Trophoblast cell (in vitro differentiated cells and primary cell): ENCODE data around the gene NDFIP1.

Experiments
- DNase-seq, 2 donors: peaks; one replicate each; pipeline ENCODE4 v3.0.0-alpha.2; 2016
- H2AFZ ChIP-seq: 2 replicates; pipeline ENCODE4 v1.6.1; 2013; ENCODE audit warnings: low read length, moderate library complexity, mild to moderate bottlenecking; ENCODE audit not compliant: insufficient read depth, poor library complexity
- H2AK5ac ChIP-seq: 2 replicates; pipeline ENCODE4 v1.6.1; 2013; ENCODE audit warnings: mild to moderate bottlenecking, low read length
- H2BK120ac ChIP-seq: 2 replicates; pipeline ENCODE4 v1.6.1; 2013; ENCODE audit warnings: low read length, mild to moderate bottlenecking, moderate library complexity; ENCODE audit not compliant: insufficient read depth, poor library complexity
- H2BK12ac ChIP-seq: 2 replicates; pipeline ENCODE4 v1.6.1; 2013; ENCODE audit warnings: mild to moderate bottlenecking, low read length, moderate library complexity
- H2BK5ac ChIP-seq: 2 replicates; pipeline ENCODE4 v1.6.1; 2013; ENCODE audit warnings: low read length, low read depth, moderate library complexity, mild to moderate bottlenecking; ENCODE audit not compliant: poor library complexity
- H3K14ac ChIP-seq: 2 replicates; pipeline ENCODE4 v1.6.1; 2013; ENCODE audit warnings: mild to moderate bottlenecking, low read length
- H3K18ac ChIP-seq: 2 replicates; pipeline ENCODE4 v1.6.1; 2013; ENCODE audit warnings: mild to moderate bottlenecking, low read length
- H3K23ac ChIP-seq: 2 replicates; pipeline ENCODE4 v1.6.1; 2013; ENCODE audit warnings: low read length
- H3K27ac ChIP-seq: 2 replicates; pipeline ENCODE4 v1.5.1; 2013; ENCODE audit warnings: low read depth, mild to moderate bottlenecking, inconsistent platforms, low read length, moderate library complexity
- H3K27me3 ChIP-seq: 2 replicates; pipeline ENCODE4 v1.6.1; 2013; ENCODE audit warnings: inconsistent platforms, mild to moderate bottlenecking, low read length, moderate library complexity; ENCODE audit not compliant: insufficient read depth
- H3K36me3 ChIP-seq, 2 experiments: 1 replicate in 1 of 2; 2 replicates in 1 of 2; pipeline ENCODE4 v1.6.1; 2013; ENCODE audit warnings: low read length in 2 of 2, mild to moderate bottlenecking in 2 of 2, moderate library complexity in 1 of 2; ENCODE audit not compliant: insufficient read depth in 2 of 2, control insufficient read depth in 1 of 2
- H3K4ac ChIP-seq: 2 replicates; pipeline ENCODE4 v1.6.1; 2013; ENCODE audit warnings: low read depth, mild to moderate bottlenecking, low read length, moderate library complexity
- H3K4me1 ChIP-seq, 2 experiments: 1 replicate in 1 of 2; 2 replicates in 1 of 2; pipeline ENCODE4 v1.6.1; 2013; ENCODE audit warnings: low read length in 2 of 2, mild to moderate bottlenecking in 2 of 2, moderate library complexity in 1 of 2; ENCODE audit not compliant: insufficient read depth in 2 of 2, control insufficient read depth in 1 of 2
- H3K4me2 ChIP-seq: 2 replicates; pipeline ENCODE4 v1.6.1; 2013; ENCODE audit warnings: inconsistent platforms, mild to moderate bottlenecking, low read length, moderate library complexity
- H3K4me3 ChIP-seq: 2 replicates; pipeline ENCODE4 v1.5.1; 2013; ENCODE audit warnings: mild to moderate bottlenecking, low read depth, low read length, inconsistent platforms
- H3K79me1 ChIP-seq: one replicate; pipeline ENCODE4 v1.6.1; 2013; ENCODE audit warnings: low read length
- H3K79me2 ChIP-seq: 2 replicates; pipeline ENCODE4 v1.6.1; 2013; ENCODE audit warnings: low read length, mild to moderate bottlenecking; ENCODE audit not compliant: control insufficient read depth, insufficient read depth, poor library complexity
- H3K9ac ChIP-seq: 2 replicates; pipeline ENCODE4 v1.6.1; 2013; ENCODE audit warnings: mild to moderate bottlenecking, low read length
- H3K9me3 ChIP-seq: 2 replicates; pipeline ENCODE4 v1.6.1; 2013; ENCODE audit warnings: low read depth, mild to moderate bottlenecking, control low read depth, inconsistent platforms, low read length; ENCODE audit not compliant: insufficient read depth
- H4K12ac ChIP-seq: 2 replicates; pipeline ENCODE4 v1.6.1; 2013; ENCODE audit warnings: low read depth, mild to moderate bottlenecking, low read length, moderate library complexity
- H4K8ac ChIP-seq: 2 replicates; pipeline ENCODE4 v1.6.1; 2013; ENCODE audit warnings: low read depth, mild to moderate bottlenecking, low read length, moderate library complexity
- H4K91ac ChIP-seq: one replicate; pipeline ENCODE4 v1.6.1; 2013; ENCODE audit warnings: low read depth, mild to moderate bottlenecking, low read length, moderate library complexity
- WGBS: extraction: QIAGEN DNeasy Blood & Tissue Kit; methylation state at CpG from one replicate; pipeline ENCODE4 v1.1.7; 2013; ENCODE audit warnings: missing lambda C conversion rate; ENCODE audit not compliant: insufficient read length, insufficient coverage; ENCODE audit errors: extremely low coverage; 5-methylcytosine and 5-hydroxymethylcytosine counted together

Gene NDFIP1

DNA sequence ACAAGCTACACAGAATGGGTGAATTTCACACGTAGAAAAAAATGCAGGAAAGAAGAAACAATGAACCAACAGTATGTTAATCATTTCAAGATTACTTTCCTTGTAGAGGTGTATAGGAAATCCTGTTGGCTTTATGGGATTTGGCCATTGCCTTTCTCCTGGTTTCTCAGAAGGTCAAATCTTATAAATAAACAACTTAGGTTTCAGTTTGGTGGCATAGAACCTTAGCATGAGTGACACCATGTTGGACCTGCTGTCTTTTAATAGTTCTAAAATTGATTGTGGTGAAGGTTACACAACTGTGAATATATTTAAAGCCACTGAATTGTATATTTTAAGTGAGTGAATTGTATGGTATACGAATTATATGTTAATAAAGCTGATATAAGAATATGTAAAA is 16.7 kb upstream of the NDFIP1 start:
- no peak overlapping the region for H3K18ac ChIP-seq
- no peak overlapping the region for H3K4me3 ChIP-seq
- no peak overlapping the region for H3K9ac ChIP-seq
- no peak for DNase-seq
- no peak overlapping the region for H3K14ac ChIP-seq
- H3K79me2 ChIP-seq = no peaks in the 10 kb centered on the region
- H3K9me3 ChIP-seq = no peaks in the 10 kb centered on the region
- peaks cover 2 to 5% of the 10 kb centered on the region in 2 experiments for H3K4me1 ChIP-seq
- H2BK5ac ChIP-seq = no peak overlapping the region
- H3K27me3 ChIP-seq = no peaks in the 10 kb centered on the region
- H2BK120ac ChIP-seq = no peak overlapping the region
- H3K23ac ChIP-seq = no peak overlapping the region
- no peak overlapping the region for H3K4me2 ChIP-seq
- no peak overlapping the region for H2AK5ac ChIP-seq
- no peak overlapping the region for H4K12ac ChIP-seq
- H3K27ac ChIP-seq = no peak overlapping the region
- no peak overlapping the region for H4K8ac ChIP-seq
- no peaks in the 10 kb centered on the region for H3K79me1 ChIP-seq
- no peak overlapping the region for H2BK12ac ChIP-seq
- no CpG with 5 or more reads among the region's 2 CpGs for WGBS
- H3K36me3 ChIP-seq = no peaks in the 10 kb centered on the region
- H4K91ac ChIP-seq = no peak overlapping the region
- H2AFZ ChIP-seq = no peak overlapping the region
- no peak overlapping the region for H3K4ac ChIP-seq

DNA sequence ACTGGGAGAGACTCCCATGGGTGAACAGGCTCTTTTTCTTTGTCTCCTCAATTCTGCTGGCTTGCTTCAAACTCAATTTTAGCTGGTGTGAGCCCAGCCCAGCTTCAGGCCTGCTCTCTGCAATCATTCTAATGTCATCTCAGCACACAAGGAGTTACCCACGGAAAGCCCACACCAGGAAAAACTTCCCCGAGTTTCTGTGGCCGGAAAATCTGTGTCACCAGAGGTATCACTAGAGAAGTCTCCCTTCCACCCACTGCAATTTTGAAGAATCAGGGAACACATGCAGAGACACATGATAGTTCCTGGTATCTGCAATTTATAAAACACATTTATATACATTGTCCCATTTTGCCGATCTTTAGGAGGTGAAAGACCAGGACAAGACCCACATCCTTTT is 13.5 kb upstream of the NDFIP1 start:
- H2AK5ac ChIP-seq = no peak overlapping the region
- H3K4me3 ChIP-seq = no peak overlapping the region
- H3K23ac ChIP-seq = no peak overlapping the region
- no peaks in the 10 kb centered on the region for H3K9me3 ChIP-seq
- no peak overlapping the region for H2BK5ac ChIP-seq
- no peak overlapping the region for H3K14ac ChIP-seq
- WGBS = no CpG with 5 or more reads among the region's 4 CpGs
- no peak overlapping the region for H3K4me2 ChIP-seq
- DNase-seq = no peak
- no peak overlapping the region for H3K18ac ChIP-seq
- no peaks in the 10 kb centered on the region for H3K79me1 ChIP-seq
- no peak overlapping the region for H2AFZ ChIP-seq
- no peak overlapping the region for H3K27ac ChIP-seq
- H3K27me3 ChIP-seq = no peaks in the 10 kb centered on the region
- H3K79me2 ChIP-seq = no peaks in the 10 kb centered on the region
- no peak overlapping the region for H2BK12ac ChIP-seq
- no peak overlapping the region for H2BK120ac ChIP-seq
- no peak overlapping the region for H4K8ac ChIP-seq
- H3K36me3 ChIP-seq = no peaks in the 10 kb centered on the region
- H4K91ac ChIP-seq = no peak overlapping the region
- H4K12ac ChIP-seq = no peak overlapping the region
- H3K9ac ChIP-seq = no peak overlapping the region
- no peak overlapping the region for H3K4ac ChIP-seq
- H3K4me1 ChIP-seq = peaks cover 3% of the 10 kb centered on the region in 2 experiments

DNA sequence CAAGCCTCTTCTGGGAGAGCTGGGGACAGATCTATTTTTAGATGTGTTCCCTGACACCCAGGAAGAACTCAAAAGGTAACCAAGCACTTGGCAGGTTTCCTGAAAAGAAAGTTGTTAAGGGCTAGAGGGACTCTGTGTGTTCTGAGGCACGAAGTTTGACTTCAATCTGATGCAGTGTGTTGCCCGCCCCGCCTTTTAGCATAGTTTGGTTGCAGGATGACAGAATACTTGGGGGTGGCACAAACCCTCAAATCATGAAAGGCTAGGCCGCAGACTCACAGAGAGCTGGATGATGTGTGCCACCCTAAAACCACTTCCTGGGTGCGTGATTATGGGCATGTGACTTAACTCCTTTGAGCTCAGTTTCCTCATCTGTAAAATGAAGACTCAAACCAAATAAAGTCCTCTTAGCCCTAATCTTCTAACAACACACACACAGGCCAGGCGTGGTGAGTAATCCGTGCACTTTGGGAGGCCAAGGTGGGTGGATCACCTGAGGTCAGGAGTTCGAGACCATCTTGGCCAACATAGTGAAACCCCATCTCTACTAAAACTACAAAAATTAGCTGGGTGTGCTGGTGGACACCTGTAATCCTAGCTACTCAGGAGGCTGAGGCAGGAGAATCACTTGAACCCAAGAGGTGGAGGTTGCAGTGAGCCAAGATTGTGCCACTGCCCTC is 12.8 kb upstream of the NDFIP1 start:
- Histone ChIP-seq H4K8ac (no peak overlapping the region), H3K27me3 (no peaks in the 10 kb centered on the region), H3K9ac (no peak overlapping the region), H3K4me2 (no peak overlapping the region), H2BK12ac (no peak overlapping the region), H3K4me1 (peaks cover 3% of the 10 kb centered on the region in 2 experiments), H3K27ac (no peak overlapping the region), H3K36me3 (no peaks in the 10 kb centered on the region), H3K4me3 (no peak overlapping the region), H3K14ac (no peak overlapping the region), H3K4ac (no peak overlapping the region), H3K9me3 (no peaks in the 10 kb centered on the region), H2AFZ (no peak overlapping the region), H3K23ac (no peak overlapping the region), H2BK5ac (no peak overlapping the region), H2AK5ac (no peak overlapping the region), H4K12ac (no peak overlapping the region), H2BK120ac (no peak overlapping the region), H3K18ac (no peak overlapping the region), H3K79me2 (no peaks in the 10 kb centered on the region), H4K91ac (no peak overlapping the region), H3K79me1 (no peaks in the 10 kb centered on the region)
- WGBS = no CpG with 5 or more reads among the region's 8 CpGs
- no peak for DNase-seq

DNA sequence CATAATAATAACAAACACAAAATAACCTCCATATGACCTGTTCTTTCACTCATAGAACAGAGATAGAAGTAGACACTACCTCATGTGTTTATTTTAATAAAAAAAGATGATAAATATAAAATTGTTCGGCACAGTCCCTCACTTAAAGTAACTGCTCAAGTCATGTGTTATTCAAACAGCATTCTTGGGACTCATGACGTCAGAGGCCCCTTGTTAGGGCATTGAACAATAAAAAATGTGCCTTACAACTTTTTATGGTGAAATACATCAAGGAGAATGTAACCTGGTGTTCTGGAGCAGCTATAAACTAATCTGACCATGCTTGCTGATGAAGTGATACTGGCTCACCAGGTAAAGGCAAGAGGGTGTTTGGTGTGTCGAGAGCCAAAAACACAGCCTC is 12.2 kb upstream of the NDFIP1 start:
- Histone ChIP-seq H2BK5ac (no peak overlapping the region), H3K18ac (no peak overlapping the region), H3K9ac (no peak overlapping the region), H3K4me1 (peaks cover 3% of the 10 kb centered on the region in 2 experiments), H3K79me1 (no peaks in the 10 kb centered on the region), H2AFZ (no peak overlapping the region), H3K14ac (no peak overlapping the region), H3K27ac (no peak overlapping the region), H2BK12ac (no peak overlapping the region), H4K8ac (no peak overlapping the region), H3K9me3 (no peaks in the 10 kb centered on the region), H3K27me3 (no peaks in the 10 kb centered on the region), H2AK5ac (no peak overlapping the region), H2BK120ac (no peak overlapping the region), H3K4ac (no peak overlapping the region), H3K4me3 (no peak overlapping the region), H4K12ac (peak overlapping the region; percentile 44), H3K36me3 (no peaks in the 10 kb centered on the region), H3K4me2 (no peak overlapping the region), H3K23ac (no peak overlapping the region), H3K79me2 (no peaks in the 10 kb centered on the region), H4K91ac (no peak overlapping the region)
- DNase-seq = no peak
- no CpG with 5 or more reads among the region's 3 CpGs for WGBS
